HG03558 (cell line): ENCODE results near the gene SPATA20.

Experiments
- ATAC-seq: cut with Tn5 transposase; IDR thresholded peaks from one replicate; pipeline ENCODE4 v1.9.1; 2021; ENCODE audit warnings: moderate number of reproducible peaks; ENCODE audit not compliant: unreplicated experiment; ENCODE audit errors: extremely low read depth

Gene SPATA20

DNA sequence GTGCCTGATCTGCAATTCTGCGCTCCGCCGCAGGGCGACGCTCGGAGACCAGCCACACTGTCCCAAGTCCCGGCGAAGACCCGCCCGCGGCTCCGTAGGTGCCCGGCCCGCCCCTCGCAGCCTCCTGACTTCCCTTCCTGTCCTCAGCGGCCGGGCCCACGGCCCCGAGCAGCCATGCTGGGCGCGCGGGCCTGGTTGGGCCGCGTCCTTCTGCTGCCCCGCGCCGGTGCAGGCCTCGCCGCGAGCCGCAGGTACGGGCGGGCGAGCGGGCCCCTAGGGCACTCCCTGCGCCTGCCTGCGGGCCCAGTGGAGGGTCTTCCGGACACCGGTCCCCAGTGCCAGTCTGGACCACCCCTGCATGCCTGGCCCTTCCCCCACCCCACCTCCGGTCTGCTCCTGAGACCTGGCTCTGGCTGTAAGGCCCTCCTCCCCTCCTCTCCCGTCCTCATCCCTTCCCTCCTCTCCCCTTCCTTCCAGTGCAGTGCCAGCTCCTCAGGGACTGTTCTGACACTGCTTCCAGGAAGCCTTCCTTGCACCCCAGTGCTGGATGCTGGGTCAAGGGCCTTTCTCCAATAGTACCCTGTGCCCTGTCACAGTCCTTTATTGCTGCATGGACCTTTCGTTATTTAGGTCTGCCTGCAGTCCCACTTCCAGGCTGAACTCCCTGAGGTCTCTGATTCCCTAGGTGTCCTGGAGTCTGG lies at the start of gene SPATA20:
TSS of gene SPATA20 (plus strand) at position 140 of the 701 bp plus-strand sequence. CDS start at position 175, 35 bp downstream.
- ATAC-seq, result no peak

DNA sequence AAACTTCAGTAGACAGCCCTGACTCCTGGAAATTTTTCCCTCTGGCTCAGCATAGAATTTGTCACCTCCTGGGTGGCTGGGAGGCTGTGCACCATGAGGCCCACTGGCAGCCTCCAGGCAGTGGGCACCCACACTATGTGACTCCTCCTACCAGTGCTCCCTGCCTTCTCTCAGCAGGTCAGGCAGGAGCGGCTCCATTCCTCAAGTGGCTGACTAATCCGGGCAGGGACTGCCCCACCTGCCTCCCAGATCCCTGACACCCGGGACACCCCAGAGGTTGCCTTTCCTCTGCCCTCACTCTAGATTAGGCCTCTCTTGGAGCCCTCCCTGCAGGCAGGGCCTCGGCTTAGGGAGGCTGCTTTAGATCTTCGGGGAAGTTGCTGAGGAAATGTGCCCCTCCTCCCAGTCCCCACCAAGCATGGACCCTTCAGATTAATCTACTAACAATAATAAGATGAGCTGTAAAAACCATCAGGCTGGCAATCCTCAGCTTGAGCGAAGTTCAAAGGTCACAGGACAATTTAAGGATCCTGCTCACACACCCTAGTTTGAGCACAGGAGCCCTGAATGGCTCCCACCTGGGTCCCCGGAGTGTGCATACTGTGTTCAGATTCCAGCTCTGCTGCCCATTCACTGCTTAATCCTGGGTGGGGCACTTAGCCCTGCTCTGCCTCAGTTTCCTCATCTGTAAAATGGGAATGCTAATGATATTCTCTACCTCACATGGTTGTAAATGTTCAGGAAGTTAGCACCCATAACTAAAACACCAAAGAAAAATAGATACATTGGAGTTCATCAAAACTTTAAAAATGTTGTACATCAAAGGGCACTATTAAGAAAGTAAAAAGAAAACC lies 48.7 kb upstream of the SPATA20 start:
- ATAC-seq, result no peak

DNA sequence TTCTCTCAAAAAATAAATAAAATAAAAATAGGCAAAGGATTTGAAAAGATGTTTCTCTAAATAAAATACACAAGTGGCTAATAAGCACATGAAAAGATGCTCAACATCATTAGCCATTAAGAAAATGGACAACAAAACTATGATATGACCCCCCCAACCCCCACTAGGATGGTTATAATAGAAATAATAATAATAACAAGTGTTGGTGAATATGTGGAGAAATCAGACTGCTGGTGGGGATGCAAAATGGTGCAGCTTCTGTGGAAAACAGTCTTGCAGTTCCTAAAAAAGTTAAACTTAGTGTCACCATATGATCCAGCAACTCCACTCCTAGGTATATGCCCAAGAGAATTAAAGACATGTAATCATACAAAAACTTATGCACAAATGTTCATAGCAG lies 47.7 kb upstream of the SPATA20 start:
- no peak for ATAC-seq

DNA sequence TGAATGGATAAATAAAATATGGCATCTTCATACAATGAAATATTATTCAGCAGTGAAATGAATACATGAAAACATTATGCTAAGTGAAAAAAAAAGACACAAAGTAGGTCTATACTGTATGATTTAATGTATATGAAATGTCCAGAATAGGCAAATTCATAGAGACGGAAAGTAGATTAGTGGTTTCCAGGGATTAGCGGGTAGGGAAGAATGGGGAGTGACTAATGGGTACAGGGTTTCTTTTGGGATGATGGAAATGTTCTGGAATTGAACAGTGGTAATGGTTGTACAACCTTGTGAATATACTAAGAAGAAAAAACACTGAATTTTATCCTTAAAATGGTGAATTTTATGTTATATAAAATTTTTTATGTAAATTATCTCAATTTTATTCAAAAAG lies 47.3 kb upstream of the SPATA20 start:
- ATAC-seq, result no peak

DNA sequence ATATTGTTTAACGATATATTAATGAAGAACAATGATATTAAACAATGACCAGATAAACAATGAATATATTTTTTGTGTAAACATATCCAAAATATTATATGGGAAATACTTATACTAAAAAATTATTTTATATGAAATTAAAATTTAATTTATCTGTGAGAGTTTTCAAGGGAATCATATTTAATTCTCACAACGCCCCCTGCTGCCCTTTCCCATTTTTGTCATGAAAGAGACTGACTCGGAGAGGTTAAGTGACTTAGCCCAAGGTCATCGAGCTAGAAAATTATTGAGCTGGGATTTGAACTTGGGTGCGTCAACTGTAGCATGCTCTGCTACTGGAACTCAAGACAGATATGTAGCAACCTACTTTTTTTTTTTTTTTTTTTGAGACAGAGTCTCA lies 45.9 kb upstream of the SPATA20 start:
- no peak for ATAC-seq

DNA sequence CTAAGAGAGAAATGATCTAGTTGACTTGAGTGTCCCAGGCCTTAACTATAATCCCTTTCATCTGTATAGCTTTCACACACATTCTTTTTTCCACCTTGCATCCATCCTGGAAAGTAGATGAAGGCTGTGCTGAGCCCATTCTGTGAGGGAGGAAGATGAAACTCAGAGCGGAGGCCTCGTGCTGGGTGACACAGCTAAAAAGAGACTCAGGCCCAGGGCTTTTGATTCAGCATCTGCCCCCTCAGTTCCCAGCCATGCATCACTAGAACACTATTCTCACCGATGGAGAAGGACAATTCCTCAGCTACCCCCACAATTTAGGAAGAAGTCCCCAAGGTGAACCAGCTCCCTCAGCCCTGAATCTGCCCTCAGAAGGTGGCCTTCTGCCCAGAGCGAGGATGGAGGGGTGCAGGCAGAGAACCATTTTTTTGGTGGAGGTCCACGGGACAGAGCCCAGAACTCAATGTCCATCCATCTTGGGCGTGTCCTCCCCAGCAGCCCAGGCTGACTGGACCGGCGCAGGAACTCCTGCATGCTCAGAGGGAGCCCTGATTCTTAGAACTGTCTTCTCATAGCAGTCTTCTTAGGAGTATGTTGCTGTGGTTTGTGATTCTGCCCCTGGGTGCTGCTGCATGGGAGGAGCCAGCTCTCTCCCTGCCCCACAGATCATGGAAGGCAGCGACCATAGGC lies 44.5 kb upstream of the SPATA20 start:
- no peak for ATAC-seq

DNA sequence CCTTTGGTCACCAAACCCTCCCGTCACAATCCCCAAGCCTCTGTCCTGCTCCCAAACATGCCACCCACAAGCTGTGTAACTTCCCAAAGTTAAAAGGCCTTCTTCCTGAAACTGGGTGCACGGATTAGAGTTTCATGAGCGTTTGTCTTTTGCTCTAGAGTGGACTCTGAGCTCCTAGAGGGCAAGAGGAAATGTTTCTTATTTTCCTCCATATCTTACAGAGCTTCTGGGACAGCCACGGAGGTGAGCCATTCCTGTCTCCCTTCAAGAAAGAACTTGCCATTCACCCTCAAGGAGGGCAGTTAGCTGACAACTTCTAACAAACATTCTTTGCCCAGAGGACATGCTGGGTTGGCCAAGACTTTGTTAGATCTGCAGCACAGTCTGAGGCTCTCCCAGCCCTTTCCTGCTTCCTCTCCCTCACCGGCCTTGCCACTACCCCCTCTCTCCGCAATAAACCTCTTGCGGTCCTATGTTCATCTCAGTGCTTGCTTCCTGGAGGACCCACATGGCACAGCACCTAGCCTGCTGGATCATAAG lies 41.3 kb upstream of the SPATA20 start:
- no peak for ATAC-seq

DNA sequence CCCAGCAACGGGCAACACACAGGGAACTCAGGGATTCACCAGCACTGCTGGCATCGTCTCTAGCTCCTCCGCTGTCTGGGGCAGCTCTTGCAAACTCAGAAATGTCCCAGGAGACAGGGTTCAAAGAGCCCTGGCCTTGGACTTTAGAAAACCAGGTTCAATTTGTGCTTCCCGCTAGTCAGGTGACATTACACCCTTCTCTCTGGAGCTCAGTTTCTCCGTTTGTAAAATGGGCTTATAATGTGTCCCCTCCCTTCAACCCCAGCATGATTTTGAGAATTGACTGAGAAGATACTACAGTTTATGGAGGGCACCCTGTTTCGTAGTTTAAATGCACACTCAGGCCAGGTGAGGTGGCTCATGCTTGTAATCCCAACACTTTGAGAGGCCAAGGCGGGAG lies 40.7 kb upstream of the SPATA20 start:
- no peak for ATAC-seq

DNA sequence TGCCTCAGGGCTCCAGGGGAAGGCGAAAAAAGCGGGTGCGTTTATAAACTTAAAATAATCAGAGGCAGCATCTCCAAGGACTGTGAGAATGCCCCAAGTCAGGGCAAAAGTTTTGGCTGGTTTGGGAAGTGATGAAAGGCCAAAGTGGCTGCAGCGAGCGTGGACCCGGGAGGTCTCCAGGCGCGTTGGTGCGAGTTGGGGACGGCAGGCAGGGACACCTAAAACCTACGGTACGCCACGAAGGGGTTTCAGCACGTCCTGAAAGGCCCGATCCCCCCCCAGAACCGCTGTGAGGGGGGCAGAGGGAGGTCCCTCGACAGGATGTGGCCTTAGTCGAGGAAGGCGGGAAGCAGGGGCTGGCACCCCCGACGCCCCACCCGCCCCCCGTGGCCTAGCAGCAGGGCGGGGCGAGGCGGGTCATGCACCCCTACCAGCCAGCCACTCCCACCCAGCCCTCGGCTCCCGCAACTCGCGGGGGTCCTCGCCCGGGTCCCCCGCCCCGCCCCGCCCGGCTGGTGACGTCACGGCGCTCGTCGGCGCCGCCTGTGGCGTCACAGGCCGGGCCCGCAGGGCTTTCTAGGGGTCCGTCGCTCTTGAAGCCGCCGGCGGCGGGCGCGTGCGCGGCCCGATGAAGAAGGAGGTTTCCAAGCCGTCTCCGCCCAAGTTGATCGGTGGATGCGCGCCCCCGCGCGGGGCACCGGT lies 39.0 kb upstream of the SPATA20 start, which contains the start of gene MYCBPAP:
TSS of gene MYCBPAP (plus strand) at position 569 of the 702 bp plus-strand sequence. CDS start 236 bp downstream, outside the sequence.
- ATAC-seq, result no peak

DNA sequence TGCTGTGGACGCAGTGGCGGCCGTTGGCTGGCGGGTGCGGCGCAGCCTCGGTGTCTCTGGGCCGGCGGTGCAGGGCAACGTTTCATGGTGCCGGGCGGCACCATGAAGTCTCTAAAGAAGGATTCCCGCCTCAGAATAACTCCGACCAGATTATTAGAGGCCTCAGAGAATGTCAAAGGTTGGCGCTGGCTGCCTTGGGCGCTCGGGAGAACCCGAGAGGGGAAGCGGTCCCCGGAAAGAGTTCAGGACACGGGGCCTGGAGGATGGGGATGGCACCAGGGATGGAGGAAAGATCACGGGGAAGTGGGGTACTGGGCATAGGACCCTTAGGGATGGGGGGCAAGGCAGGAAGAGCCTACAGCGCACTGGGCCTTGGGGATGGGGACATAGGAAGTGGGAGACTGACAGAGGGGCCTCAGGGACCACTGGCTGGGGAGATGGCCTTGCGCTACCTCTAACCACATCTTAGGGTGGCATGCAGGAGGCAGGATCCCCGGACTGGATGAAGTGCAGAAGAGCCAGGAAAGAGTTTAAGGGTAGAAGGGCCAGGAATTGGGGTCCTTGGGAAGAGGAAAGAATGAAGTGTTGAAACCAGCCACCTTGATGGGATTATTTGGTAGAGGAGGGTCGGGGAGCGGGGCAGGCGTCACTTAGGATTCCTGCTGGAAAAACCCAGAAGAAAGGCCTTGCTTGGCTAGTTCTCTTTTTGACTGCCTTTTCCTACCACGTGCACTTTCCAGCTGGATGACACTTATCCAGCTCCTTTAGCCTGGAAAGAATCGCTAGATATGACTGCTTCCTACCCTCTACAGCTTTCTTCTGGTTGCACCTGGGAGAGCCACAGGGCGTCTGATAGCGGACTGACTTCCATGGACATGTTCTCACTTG lies 38.2 kb upstream of the SPATA20 start:
- ATAC-seq, result no peak

DNA sequence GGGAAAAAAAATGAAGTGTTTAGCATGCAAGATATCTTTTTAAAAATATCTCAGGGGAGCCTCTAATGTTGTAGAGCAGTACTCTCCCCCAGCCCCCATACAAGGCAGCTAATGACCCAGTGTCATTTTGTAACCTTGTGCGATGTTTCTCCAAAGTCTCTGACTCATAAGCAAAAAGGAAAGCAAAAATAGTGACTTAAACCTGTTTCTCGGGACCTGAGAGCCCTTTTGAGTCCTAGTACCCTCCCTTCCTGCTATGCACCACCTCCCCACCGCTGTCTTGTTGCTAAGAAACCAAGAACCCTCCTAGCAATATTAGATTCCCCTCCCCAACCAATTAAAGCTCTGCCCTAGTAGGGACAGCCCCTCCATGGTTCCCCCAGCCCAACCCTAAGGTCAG lies 35.9 kb upstream of the SPATA20 start:
- peak; percentile 64 for ATAC-seq

DNA sequence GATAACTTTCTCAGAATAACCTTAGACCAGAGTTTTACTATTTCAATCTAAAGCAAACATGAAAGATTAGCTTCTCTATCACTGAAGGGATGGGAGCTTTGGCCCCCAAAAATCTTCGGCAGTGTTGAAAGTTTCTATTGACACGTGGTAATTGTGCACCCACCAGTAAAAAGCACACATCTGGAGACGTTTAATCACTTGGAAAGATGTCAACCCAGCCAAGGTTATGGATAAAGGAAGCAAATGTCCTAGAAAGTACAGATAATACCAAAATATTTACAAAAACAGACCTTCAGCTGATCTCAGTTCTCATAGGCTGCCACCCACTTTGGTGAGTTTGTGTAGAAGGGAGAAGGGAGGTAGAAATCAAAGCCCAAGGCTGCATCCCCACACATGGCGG lies 33.5 kb upstream of the SPATA20 start:
- ATAC-seq, result no peak

DNA sequence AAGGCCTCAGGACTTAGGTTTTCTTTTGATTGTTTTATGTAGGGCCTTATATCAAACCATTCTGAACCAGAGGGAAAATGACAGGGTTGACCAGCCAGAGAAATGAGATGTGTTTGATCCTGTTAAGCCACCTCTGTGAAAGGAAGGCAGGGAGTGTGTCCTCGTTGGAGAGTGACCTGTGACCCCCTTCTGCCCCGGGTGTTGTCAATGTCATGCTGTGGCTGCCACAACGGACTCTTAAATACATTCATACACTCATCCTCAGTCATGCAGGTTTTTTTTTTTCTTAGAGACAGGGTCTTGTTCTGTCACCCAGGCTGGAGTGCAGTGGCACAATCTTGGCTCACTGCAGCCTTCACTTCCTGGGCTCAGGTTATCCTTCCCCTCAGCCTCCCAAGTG lies 32.6 kb upstream of the SPATA20 start:
- ATAC-seq, result no peak

DNA sequence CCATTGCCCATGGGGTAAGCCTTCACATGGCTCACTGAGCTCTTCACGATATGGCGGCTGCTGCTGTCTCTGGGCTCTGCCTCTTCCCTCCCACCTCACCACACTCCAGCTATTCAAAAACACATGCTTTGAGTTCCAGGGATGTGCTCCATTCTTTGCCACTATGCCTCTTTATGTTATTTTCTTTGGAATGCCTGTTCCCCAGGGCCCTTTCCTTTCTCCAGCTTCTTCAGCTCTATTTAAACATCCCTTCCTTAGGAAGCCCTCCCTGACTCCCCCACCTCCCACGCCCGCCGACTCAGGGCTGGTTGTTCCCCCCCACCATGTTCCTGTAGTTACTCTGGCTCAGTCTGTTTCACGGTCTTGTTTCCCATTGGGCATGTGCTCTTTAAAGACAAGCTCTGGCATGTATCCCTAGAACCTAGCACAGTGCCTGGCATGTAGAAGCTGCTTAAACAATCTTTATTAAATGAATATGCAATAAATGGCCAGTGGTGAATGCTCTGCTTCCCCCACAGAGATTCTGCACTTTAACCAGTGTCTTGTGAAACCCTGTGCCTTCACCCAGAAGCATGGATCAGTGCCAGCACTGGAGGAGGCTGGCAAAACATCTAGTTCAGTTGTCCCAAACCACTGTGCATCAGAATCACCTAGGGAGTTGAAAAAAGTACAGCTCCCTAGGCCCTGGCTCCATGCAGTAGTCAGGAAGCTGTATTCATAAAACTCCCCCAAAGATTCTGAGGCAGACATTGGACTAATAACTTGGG lies 31.9 kb upstream of the SPATA20 start:
- no peak for ATAC-seq

DNA sequence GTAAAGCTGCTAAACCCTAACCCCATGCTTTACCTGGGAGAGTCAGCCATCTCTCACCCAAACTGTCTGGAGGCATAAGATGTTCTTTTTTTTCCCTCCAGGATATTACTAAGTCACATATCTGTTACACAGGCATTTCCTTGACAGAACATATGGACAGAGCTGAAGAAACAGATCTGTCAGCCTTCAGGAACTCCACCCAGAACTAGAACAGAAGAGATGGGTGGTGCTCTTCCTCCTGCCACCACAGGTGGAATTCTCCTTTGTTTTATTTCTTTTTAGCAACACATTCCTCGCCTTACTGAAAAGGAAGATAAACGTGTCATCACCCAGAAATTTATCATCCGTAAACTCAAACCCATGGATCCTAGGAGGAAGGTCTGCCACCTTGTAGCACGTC lies 30.0 kb upstream of the SPATA20 start:
- no peak for ATAC-seq

DNA sequence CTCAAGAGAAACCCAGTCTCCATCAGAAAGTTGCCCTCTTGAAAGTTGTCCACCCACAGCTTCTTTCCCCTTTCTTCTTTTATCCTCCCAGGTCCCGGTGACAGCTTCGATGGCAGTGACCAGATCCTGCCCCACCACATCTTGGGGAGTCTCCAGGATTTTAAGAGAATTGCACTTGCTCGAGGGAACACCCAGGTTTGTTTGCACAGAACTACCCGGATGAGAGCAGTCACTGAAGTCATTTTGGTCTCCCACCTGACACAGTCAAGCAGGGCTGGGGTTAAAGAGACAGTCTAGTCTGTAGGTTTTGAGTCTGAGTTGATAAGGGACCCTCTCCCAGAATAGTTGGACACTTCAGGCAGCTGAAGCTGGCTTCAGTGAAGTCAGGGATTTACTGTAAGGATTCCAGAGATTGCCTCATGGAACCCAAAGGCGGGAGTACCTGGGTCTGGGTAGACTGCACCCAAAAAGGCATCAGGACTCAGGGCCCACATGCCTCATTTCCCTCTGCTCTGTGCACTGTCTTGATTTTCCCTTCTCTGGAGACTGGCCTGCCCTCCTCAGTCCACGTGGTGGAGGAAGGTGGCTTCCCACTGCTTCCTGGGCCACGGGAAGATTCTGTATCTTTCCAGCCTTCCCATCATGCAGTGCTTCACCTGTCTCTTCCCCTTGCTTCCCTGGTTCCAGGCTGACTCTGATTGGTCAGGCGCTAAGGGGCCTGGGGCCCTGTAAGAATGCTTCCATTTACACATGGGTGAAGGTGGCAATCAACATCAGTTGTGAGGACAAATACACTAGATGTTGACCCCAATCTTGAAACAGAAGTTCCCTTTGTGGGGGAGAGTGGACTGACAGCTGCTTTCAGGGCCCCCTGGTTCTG lies 29.2 kb upstream of the SPATA20 start:
- no peak for ATAC-seq

DNA sequence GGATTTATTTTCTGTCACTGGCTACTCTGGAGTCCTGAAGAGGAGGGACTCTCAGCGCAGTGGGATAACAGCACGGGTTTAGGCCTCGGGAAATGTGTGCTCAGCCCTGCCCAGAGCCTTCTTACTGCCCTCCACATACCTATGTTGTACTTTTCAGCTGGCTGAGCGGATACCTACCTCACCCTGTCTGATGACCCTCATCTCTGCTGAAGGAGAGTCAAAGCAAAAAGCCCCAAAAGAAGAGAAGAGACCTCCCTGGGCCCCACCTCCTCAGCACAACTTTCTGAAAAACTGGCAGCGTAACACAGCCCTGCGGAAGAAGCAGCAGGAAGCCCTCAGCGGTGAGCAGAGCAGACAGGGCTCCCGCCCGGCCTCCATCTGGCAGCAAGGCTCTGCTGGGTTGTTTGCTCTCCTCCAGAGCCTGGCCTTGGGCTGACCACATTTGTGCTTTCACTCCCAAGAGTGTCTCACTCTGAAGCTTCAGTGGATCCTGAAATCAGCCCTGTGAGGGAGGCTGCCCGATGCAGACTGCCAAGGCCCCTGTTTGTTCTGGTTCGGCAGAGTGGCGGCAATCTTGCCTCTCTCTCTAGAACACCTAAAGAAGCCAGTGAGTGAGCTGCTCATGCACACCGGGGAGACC lies 28.5 kb upstream of the SPATA20 start:
- ATAC-seq, result no peak
